Astrocyte (in vitro differentiated cells and primary cell): ENCODE measurements around the gene PLD1. TPM values are rescaled to one million over a fixed set of nuclear protein-coding genes. Genes with fewer than 3 reads are reported as not detected.

Experiments
- DNase-seq: peaks from one replicate; pipeline ENCODE4 v3.0.0-alpha.2; 2010; ENCODE audit warnings: low read depth
- FAIRE-seq: peaks from 2 replicates; lab custom pipeline; 2011; peaks lifted over from hg19 to GRCh38; lab: Jason Lieb, UNC
- H2AFZ ChIP-seq: 2 replicates; pipeline ENCODE4 v1.6.0; 2012; ENCODE audit warnings: low read depth, low read length, inconsistent platforms
- H3K27ac ChIP-seq: 2 replicates; pipeline ENCODE4 v1.5.1; 2011; ENCODE audit warnings: low read depth, low read length, inconsistent platforms
- H3K27me3 ChIP-seq: 2 replicates; pipeline ENCODE4 v1.6.0; 2011; ENCODE audit warnings: low read length, inconsistent platforms; ENCODE audit not compliant: insufficient read depth
- H3K36me3 ChIP-seq: 2 replicates; pipeline ENCODE4 v1.5.1; 2011; ENCODE audit warnings: low read length, inconsistent platforms; ENCODE audit not compliant: insufficient read depth
- H3K4me1 ChIP-seq: 2 replicates; pipeline ENCODE4 v1.5.1; 2011; ENCODE audit warnings: low read length, inconsistent platforms; ENCODE audit not compliant: insufficient read depth
- H3K4me2 ChIP-seq: 2 replicates; pipeline ENCODE4 v1.6.0; 2012; ENCODE audit warnings: low read length, inconsistent platforms
- H3K4me3 ChIP-seq: 2 replicates; pipeline ENCODE4 v1.5.1; 2011; ENCODE audit warnings: low read depth, mild to moderate bottlenecking, low read length, inconsistent platforms; ENCODE audit not compliant: insufficient read depth
- H3K79me2 ChIP-seq: 2 replicates; pipeline ENCODE4 v1.6.0; 2012; ENCODE audit warnings: mild to moderate bottlenecking, low read length, inconsistent platforms; ENCODE audit not compliant: insufficient read depth
- H3K9ac ChIP-seq: 2 replicates; pipeline ENCODE4 v1.6.0; 2012; ENCODE audit warnings: mild to moderate bottlenecking, low read length, inconsistent platforms
- H3K9me3 ChIP-seq: 2 replicates; pipeline ENCODE4 v1.5.1; 2012; ENCODE audit warnings: low read depth, mild to moderate bottlenecking, low read length, inconsistent platforms; ENCODE audit not compliant: insufficient read depth
- H4K20me1 ChIP-seq: 2 replicates; pipeline ENCODE4 v1.6.0; 2012; ENCODE audit warnings: low read length, inconsistent platforms; ENCODE audit not compliant: insufficient read depth
- H3K27ac Mint-ChIP-seq: one replicate; pipeline ENCODE4 v1.8.0; 2021; ENCODE audit warnings: mild to moderate bottlenecking, mixed read lengths; ENCODE audit not compliant: unreplicated experiment
- H3K27me3 Mint-ChIP-seq: one replicate; pipeline ENCODE4 v1.8.0; 2021; ENCODE audit warnings: low read depth, mixed read lengths; ENCODE audit not compliant: unreplicated experiment
- H3K36me3 Mint-ChIP-seq: one replicate; pipeline ENCODE4 v1.8.0; 2021; ENCODE audit warnings: low read depth, mixed read lengths; ENCODE audit not compliant: unreplicated experiment
- H3K4me1 Mint-ChIP-seq: one replicate; pipeline ENCODE4 v1.8.0; 2021; ENCODE audit warnings: low read depth, mixed read lengths; ENCODE audit not compliant: unreplicated experiment
- H3K4me3 Mint-ChIP-seq: one replicate; pipeline ENCODE4 v1.8.0; 2021; ENCODE audit warnings: mild to moderate bottlenecking, moderate library complexity, mixed read lengths; ENCODE audit not compliant: unreplicated experiment
- H3K9me3 Mint-ChIP-seq: one replicate; pipeline ENCODE4 v1.8.0; 2021; ENCODE audit warnings: mild to moderate bottlenecking, mixed read lengths; ENCODE audit not compliant: unreplicated experiment
- EZH2 ChIP-seq: IDR thresholded peaks from 2 replicates; pipeline ENCODE4 v1.6.1; 2012; ENCODE audit warnings: mild to moderate bottlenecking, low read length, inconsistent platforms; ENCODE audit not compliant: insufficient read depth
- total RNA-seq: library from RNA; stranded (reverse); gene quantifications from 2 replicates; pipeline ENCODE4 v1.2.1, GENCODE V29; 2021
- TF ChIP-seq, protein P1 (sequence below): IDR thresholded peaks from 2 replicates; pipeline ENCODE4 v1.5.1; 2011; ENCODE audit warnings: low read depth, mild to moderate bottlenecking, inconsistent platforms, low read length, moderate library complexity; ENCODE audit not compliant: insufficient read depth

PLD1 gene
- total RNA-seq, 1 donor from 2014 or later = 21.5 TPM

- Mint-ChIP-seq H3K9me3 (no peaks in the 10 kb centered on the region), H3K4me1 (peaks cover 12% of the 10 kb centered on the region), H3K4me3 (no peak overlapping the region), H3K36me3 (no peaks in the 10 kb centered on the region), H3K27me3 (no peaks in the 10 kb centered on the region), H3K27ac (no peak overlapping the region)
- Histone ChIP-seq H3K36me3 (no peaks in the 10 kb centered on the region), H3K9me3 (no peaks in the 10 kb centered on the region), H3K27ac (no peak overlapping the region), H3K9ac (no peak overlapping the region), H3K4me3 (no peak overlapping the region), H2AFZ (no peak overlapping the region), H3K27me3 (no peaks in the 10 kb centered on the region), H3K4me1 (peaks cover 14% of the 10 kb centered on the region), H3K79me2 (no peaks in the 10 kb centered on the region), H3K4me2 (no peak overlapping the region), H4K20me1 (no peaks in the 10 kb centered on the region)
- DNase-seq (no peak), FAIRE-seq (no peak)
- TF ChIP-seq EZH2 = no peak
- TF ChIP-seq, protein P1, sequence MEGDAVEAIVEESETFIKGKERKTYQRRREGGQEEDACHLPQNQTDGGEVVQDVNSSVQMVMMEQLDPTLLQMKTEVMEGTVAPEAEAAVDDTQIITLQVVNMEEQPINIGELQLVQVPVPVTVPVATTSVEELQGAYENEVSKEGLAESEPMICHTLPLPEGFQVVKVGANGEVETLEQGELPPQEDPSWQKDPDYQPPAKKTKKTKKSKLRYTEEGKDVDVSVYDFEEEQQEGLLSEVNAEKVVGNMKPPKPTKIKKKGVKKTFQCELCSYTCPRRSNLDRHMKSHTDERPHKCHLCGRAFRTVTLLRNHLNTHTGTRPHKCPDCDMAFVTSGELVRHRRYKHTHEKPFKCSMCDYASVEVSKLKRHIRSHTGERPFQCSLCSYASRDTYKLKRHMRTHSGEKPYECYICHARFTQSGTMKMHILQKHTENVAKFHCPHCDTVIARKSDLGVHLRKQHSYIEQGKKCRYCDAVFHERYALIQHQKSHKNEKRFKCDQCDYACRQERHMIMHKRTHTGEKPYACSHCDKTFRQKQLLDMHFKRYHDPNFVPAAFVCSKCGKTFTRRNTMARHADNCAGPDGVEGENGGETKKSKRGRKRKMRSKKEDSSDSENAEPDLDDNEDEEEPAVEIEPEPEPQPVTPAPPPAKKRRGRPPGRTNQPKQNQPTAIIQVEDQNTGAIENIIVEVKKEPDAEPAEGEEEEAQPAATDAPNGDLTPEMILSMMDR = no peak
Observed at GRCh38 chr3:171821044-171821443, 10.8 kb upstream of the PLD1 start.

- no peaks in the 10 kb centered on the region for H4K20me1 ChIP-seq
- peak overlapping the region; percentile 26 for H3K27ac ChIP-seq
- H3K4me1 Mint-ChIP-seq = peaks cover 21% of the 10 kb centered on the region
- no peaks in the 10 kb centered on the region for H3K27me3 ChIP-seq
- no peaks in the 10 kb centered on the region for H3K9me3 ChIP-seq
- H3K9me3 Mint-ChIP-seq = no peaks in the 10 kb centered on the region
- H3K4me2 ChIP-seq = no peak overlapping the region
- TF ChIP-seq, protein P1 = no peak
- no peak for TF ChIP-seq EZH2
- no peak overlapping the region for H3K27ac Mint-ChIP-seq
- H3K4me3 ChIP-seq = no peak overlapping the region
- no peak overlapping the region for H2AFZ ChIP-seq
- H3K4me3 Mint-ChIP-seq = no peak overlapping the region
- no peaks in the 10 kb centered on the region for H3K27me3 Mint-ChIP-seq
- peaks cover 3% of the 10 kb centered on the region for H3K4me1 ChIP-seq
- no peaks in the 10 kb centered on the region for H3K36me3 Mint-ChIP-seq
- no peaks in the 10 kb centered on the region for H3K79me2 ChIP-seq
- FAIRE-seq (no peak), DNase-seq (no peak)
- H3K36me3 ChIP-seq = no peaks in the 10 kb centered on the region
- H3K9ac ChIP-seq = no peak overlapping the region
Observed at GRCh38 chr3:171817074-171817800, 7.0 kb upstream of the PLD1 start.

- H3K27ac Mint-ChIP-seq = no peak overlapping the region
Observed at GRCh38 chr3:171815973-171816595, 5.8 kb upstream of the PLD1 start.

More at GRCh38 chr3:171815973-171816595, 5.8 kb upstream of the PLD1 start:
- H3K79me2 ChIP-seq = no peaks in the 10 kb centered on the region
- H2AFZ ChIP-seq = no peak overlapping the region
- DNase-seq (peak; percentile 42), FAIRE-seq (peak; percentile 43)
- no peaks in the 10 kb centered on the region for H3K36me3 ChIP-seq
- H3K9ac ChIP-seq = no peak overlapping the region
- Mint-ChIP-seq H3K4me1 (peaks cover 29% of the 10 kb centered on the region), H3K27me3 (no peaks in the 10 kb centered on the region), H3K4me3 (no peak overlapping the region), H3K9me3 (no peaks in the 10 kb centered on the region), H3K36me3 (no peaks in the 10 kb centered on the region)
- H4K20me1 ChIP-seq = no peaks in the 10 kb centered on the region
- TF ChIP-seq, protein P1 = no peak
- no peak for TF ChIP-seq EZH2
- no peak overlapping the region for H3K4me2 ChIP-seq
- H3K9me3 ChIP-seq = no peaks in the 10 kb centered on the region
- H3K27ac ChIP-seq = peak overlapping the region; percentile 14
- H3K4me1 ChIP-seq = peaks cover 6% of the 10 kb centered on the region
- H3K4me3 ChIP-seq = no peak overlapping the region
- no peaks in the 10 kb centered on the region for H3K27me3 ChIP-seq
